ENCODE measurements around the gene KIF1B. TPM values are rescaled to one million over a fixed set of nuclear protein-coding genes. Genes with fewer than 3 reads are reported as not detected.

Gene KIF1B
- total RNA-seq, 1 donor from 2014 or later = 67.7 TPM

DNA sequence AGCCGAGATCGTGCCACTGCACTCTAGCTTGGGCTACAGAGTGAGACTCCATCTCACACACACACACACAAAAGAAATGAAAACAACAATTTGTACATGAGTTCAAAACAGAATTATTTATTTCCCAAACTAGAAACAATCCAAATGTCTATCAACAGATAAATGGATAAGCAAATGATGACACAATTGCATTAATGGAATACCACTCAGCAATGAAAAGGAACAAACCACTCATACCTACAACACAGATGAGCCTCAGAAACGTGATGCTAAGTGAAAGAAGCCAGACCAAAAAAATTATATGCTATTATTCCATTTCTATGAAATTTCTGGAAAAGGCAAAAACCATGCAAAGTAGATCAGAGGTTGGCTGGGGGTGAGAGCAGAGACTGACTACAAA is 186.5 kb downstream of the KIF1B start:
- Mint-ChIP-seq H3K4me3 (peak overlapping the region; percentile 16), H3K27ac (no peak overlapping the region), H3K9me3 (peaks cover 9% of the 10 kb centered on the region), H3K36me3 (peaks cover 10% of the 10 kb centered on the region), H3K4me1 (peaks cover 23% of the 10 kb centered on the region), H3K27me3 (ENCODE audit: low read depth) (no peaks in the 10 kb centered on the region)
- TF ChIP-seq, protein P1, sequence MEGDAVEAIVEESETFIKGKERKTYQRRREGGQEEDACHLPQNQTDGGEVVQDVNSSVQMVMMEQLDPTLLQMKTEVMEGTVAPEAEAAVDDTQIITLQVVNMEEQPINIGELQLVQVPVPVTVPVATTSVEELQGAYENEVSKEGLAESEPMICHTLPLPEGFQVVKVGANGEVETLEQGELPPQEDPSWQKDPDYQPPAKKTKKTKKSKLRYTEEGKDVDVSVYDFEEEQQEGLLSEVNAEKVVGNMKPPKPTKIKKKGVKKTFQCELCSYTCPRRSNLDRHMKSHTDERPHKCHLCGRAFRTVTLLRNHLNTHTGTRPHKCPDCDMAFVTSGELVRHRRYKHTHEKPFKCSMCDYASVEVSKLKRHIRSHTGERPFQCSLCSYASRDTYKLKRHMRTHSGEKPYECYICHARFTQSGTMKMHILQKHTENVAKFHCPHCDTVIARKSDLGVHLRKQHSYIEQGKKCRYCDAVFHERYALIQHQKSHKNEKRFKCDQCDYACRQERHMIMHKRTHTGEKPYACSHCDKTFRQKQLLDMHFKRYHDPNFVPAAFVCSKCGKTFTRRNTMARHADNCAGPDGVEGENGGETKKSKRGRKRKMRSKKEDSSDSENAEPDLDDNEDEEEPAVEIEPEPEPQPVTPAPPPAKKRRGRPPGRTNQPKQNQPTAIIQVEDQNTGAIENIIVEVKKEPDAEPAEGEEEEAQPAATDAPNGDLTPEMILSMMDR (IDR thresholded peaks at IDR 0.05; ENCODE audit: unreplicated experiment) = no peak
- DNase-seq (ENCODE audit: low spot score in 2 of 2, unreplicated experiment in 2 of 2) = no peak

DNA sequence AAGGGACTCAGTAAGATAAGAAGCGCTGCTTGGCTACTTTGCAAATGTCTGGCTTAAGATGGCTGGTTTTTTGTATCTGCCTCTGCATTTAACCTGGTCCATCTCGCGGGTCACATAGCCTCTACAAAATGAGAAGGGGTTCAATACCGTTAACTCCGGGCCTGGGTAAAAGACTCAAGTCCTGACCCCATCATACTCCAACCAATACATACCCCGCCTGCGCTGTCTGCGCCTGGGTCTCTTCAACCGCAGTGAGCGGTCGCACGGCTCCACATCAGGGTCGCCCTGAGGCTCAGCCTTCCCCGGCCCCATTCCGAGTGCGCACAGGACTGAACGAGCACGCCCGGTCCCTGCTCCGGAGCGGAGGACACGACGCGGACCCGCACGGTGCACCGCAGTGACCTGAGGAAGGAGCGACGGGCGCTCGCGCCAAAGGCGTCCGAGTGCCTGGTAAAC is 187.9 kb downstream of the KIF1B start:
- Mint-ChIP-seq H3K4me3 (peak overlapping the region; percentile 90), H3K9me3 (peaks cover 9% of the 10 kb centered on the region), H3K27ac (peak overlapping the region; percentile 88), H3K36me3 (peaks cover 13% of the 10 kb centered on the region), H3K27me3 (ENCODE audit: low read depth) (no peaks in the 10 kb centered on the region), H3K4me1 (peaks cover 23% of the 10 kb centered on the region)
- no peak for DNase-seq (ENCODE audit: low spot score in 2 of 2, unreplicated experiment in 2 of 2)
- TF ChIP-seq, protein P1 (IDR thresholded peaks at IDR 0.05; ENCODE audit: unreplicated experiment) = no peak

DNA sequence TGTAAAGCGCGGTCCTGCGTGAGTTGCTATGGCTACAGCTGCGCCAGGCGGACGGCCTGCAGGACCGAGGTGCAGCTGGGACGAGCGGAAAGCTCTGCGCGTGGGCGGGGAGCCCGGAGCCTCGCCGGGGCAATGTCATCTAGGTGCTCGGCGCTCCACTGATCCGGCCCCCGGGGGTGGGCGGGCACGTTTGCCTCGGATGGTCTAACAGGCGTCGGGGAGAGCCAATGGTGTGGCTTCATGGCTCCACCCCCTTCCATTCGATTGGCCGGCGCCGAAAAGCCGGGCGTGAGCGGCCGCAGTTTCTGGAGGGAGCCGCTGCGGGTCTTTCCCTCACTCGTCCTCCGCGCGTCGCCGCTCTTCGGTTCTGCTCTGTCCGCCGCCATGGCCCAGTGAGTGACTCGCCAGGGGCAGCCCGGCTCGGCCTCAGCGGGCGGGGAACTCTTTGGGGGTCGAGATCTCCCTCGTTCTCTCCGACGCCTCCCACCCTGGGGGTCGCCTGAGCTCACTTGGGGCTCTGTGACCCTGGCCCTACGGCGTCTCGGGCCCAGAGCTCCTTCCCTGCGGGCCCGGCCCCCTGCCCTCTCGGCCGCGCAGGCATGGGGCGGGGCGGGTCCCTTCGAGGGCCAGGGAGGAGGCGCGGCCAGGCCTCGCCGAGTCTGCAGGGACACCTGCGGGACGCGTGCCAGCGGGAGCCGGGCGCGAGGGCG is 188.5 kb downstream of the KIF1B start, which contains the start of gene PGD:
Gene PGD, plus strand, starts transcription at position 331 of the 710 bp plus-strand sequence. Its CDS starts 54 bp downstream, at position 385.
- peaks cover 6% of the 10 kb centered on the region for H3K9me3 Mint-ChIP-seq
- peak within 1 kb of the TSS; percentile 92 for H3K4me3 Mint-ChIP-seq
- H3K27me3 Mint-ChIP-seq (ENCODE audit: low read depth) = no peaks in the 10 kb centered on the region
- DNase-seq (ENCODE audit: low spot score in 2 of 2, unreplicated experiment in 2 of 2) = peak; percentile 96 to 98
- H3K4me1 Mint-ChIP-seq = peaks cover 23% of the 10 kb centered on the region
- peaks cover 14% of the 10 kb centered on the region for H3K36me3 Mint-ChIP-seq
- TF ChIP-seq, protein P1 (IDR thresholded peaks at IDR 0.05; ENCODE audit: unreplicated experiment) = no peak
- peak within 1 kb of the TSS; percentile 93 for H3K27ac Mint-ChIP-seq

DNA sequence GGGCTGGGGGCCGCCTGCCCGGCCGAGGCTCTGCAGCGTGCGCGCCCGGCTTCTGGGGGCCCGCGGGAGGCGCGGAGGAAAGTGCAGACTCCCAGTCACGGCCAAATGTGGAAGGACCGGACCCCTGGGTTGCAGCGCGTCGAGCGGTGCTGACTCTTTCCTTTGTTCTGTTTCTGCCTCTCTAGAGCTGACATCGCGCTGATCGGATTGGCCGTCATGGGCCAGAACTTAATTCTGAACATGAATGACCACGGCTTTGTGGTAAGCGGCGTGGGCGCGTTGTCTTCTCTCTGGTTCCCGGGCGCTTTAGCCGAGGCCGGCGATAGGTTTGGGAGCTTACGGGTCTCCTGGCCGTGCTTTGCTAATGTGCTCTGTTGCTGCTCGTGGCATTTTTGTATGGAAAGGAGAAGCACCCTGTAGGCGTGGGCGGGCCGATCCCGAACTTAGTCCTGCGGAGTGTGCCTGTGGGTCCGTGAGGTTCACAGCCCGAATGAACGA is 189.1 kb downstream of the KIF1B start:
- H3K4me3 Mint-ChIP-seq = peak overlapping the region; percentile 92

DNA sequence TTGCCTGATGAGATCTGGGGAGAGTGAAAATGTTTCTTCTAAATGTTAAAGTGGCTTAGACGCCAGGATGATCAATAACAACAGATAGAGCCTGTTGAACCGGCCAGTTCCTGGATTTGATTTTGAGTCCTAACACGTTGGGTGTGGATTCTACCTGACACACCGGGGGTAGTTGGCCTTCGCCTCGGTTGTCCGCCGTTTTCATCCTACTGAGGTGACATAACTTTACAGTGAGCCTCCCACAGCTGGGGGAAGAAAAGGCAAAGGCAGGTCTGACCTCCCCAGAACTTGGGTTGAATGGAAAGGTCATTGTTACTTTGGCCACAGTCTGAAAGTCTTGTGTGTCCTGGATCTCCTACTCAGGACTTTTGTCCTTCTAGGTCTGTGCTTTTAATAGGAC is 189.6 kb downstream of the KIF1B start:
- no peaks in the 10 kb centered on the region for H3K9me3 Mint-ChIP-seq

More for the DNA sequence above, 189.1 kb downstream of the KIF1B start:
- peaks cover 23% of the 10 kb centered on the region for H3K4me1 Mint-ChIP-seq
- peak overlapping the region; percentile 93 for H3K27ac Mint-ChIP-seq
- no peaks in the 10 kb centered on the region for H3K9me3 Mint-ChIP-seq
- DNase-seq (ENCODE audit: low spot score in 2 of 2, unreplicated experiment in 2 of 2) = no peak
- H3K27me3 Mint-ChIP-seq (ENCODE audit: low read depth) = no peaks in the 10 kb centered on the region
- TF ChIP-seq, protein P1 (IDR thresholded peaks at IDR 0.05; ENCODE audit: unreplicated experiment) = no peak
- peaks cover 16% of the 10 kb centered on the region for H3K36me3 Mint-ChIP-seq

More for the DNA sequence above, 189.6 kb downstream of the KIF1B start:
- H3K36me3 Mint-ChIP-seq = peaks cover 19% of the 10 kb centered on the region
- H3K4me1 Mint-ChIP-seq = peaks cover 23% of the 10 kb centered on the region
- H3K27ac Mint-ChIP-seq = peak overlapping the region; percentile 93
- peak overlapping the region; percentile 92 for H3K4me3 Mint-ChIP-seq
- TF ChIP-seq, protein P1 (IDR thresholded peaks at IDR 0.05; ENCODE audit: unreplicated experiment) = no peak
- no peak for DNase-seq (ENCODE audit: low spot score in 2 of 2, unreplicated experiment in 2 of 2)
- no peaks in the 10 kb centered on the region for H3K27me3 Mint-ChIP-seq (ENCODE audit: low read depth)
